HG03159 (cell line): Measurements from ENCODE around the gene MICALL2.

ENCODE experiments used
- ATAC-seq: cut with Tn5 transposase; IDR thresholded peaks from one replicate; pipeline ENCODE4 v1.9.1; 2021; ENCODE audit warnings: mild to moderate bottlenecking, moderate library complexity; ENCODE audit not compliant: unreplicated experiment

MICALL2 gene

GRCh38 chr7:1458683-1459511 is at the start of gene MICALL2:
TSS of gene MICALL2 (minus strand) at chr7:1459470. CDS start at chr7:1459326, 144 bp downstream.
- peak; percentile 19 for ATAC-seq

DNA sequence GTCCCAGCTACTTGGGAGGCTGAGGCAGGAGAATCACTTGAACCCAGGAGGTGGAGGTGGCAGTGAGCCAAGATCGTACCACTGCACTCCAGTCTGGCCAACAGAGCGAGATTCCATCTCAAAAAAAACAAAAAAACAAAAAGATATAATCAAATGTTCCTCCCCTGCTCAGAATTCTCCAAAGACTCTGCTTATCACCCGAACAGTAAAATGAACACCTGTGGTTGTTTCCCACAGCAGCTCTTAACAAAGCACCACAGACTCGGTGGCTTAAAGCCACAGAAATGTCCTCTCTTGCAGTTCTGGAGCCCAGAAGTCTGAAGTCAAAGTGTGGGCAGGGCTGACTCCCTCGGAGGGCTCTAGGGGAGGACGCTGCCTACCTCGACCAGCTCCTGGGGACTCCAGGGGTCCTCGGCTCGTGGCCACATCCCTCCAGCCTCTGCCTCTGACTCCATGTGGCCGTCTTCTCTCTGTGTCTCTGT is 49.0 kb upstream of the MICALL2 start:
- no peak for ATAC-seq

- ATAC-seq, result no peak
Measured at GRCh38 chr7:1505731-1506550, 46.7 kb upstream of the MICALL2 start.

GRCh38 chr7:1503816-1504775 is 44.8 kb upstream of the MICALL2 start, which contains the start of gene INTS1:
TSS of gene INTS1 (minus strand) at chr7:1504389. CDS start at chr7:1503960, 429 bp downstream.
- peak; percentile 80 for ATAC-seq

DNA sequence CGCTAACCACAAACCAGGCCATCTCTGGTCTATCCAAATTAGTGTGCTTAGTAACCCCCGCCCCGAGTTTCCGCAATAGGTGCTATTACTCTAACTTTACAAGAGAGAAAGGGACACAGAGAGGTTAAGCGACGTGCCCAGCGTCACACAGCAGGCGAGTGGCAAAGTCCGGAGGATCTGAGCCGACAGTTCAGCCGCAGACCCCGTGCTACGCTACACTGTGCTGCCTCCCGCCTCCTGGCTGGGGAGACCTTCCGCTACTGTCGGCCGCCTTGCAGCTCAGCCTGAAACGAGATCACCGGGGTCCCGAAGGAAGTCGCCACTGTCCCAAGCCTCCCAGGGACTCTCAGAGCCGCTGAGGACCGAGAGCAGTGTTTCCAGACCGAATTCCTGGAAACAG is 44.1 kb upstream of the MICALL2 start:
- no peak for ATAC-seq

DNA sequence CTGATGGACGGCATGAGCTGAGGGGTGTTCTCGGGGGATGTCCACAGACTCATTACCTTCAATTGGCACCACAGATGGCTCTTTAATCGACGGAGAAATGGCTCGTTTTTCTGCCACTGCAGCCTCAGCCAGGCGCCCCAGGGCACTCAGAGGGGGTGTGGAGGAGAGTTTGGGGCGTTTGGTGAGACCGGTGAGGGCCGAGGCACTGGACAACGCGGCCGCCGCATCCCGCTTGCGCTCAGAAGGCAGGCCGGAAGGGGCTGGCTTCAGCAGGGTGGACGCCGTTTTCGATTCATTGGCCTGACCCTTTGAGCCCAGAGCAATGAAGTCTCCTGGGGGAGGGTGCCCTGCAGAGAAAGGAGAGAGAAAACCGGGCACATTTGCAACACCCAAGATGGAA is 43.6 kb upstream of the MICALL2 start:
- ATAC-seq, result no peak

- ATAC-seq, result no peak
Measured at GRCh38 chr7:1501487-1502270, 42.4 kb upstream of the MICALL2 start.

DNA sequence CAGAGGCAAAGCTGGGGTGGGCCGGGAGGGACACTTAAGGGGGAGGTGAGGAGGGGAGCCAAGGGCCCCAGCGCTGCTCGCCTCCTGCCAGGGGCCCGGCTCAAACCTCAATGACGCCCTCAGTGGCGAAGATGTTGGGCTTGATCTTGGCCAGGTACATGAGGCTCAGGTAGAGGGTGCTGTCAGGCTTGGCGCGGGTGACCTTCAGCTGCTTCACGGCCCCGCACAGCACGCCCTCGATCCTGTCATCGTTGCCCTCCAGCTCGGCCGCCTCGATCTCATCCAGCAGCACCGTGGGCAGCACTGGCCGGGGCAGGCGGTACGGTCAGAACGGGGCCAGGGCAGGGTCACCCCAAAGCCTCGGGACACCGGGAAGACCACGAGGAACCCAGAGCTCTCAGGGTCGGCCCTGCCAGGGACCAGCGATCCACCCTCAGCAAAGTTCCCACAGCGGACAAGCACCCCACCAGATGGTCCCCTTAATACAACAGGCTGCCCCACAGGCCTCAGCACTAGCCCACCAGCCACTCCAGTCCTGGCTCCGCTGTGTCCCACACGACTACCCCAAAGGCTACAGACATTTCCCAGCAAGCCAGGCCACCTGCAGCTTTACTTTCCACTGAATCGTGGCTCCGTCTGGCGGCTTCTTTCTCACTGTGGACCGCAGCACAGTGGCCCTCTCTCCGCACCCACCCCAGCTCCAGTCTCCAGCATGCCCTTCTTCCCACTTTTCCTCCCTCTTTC is 41.0 kb upstream of the MICALL2 start:
- ATAC-seq, result no peak

DNA sequence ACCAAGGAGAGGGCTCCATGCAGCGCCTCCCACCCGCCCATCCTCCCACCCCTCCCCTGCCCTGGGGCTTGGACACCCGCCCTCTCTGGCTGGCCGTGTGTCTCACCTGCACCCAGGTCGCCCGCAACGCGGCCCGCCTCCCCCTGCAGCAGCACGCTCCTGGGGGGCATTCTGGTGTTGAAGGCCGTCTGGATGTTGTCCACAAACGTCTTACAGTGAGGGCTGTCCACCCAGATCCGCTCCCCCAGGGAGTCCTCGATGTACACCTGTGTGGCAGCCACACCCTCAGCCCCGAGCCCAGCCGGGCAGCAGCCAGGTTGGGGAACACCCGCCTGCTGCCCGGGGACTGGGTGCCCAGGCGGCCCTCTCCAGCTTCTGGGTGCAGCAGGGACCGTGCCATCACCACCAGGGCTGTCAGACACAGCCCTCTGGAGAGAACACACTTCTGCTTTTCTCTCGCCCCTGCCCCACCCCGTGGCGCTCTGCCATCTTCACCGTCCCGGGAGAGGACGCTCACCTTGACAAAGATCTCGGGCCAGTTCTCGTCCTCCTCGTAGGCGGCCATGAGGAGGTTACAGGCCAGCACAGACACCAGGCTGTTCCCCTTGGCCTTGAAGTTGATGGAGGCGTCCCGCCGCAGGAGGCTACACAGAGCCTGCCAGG is 40.2 kb upstream of the MICALL2 start:
- no peak for ATAC-seq

GRCh38 chr7:1498370-1499305 is 39.4 kb upstream of the MICALL2 start:
- ATAC-seq, result no peak

DNA sequence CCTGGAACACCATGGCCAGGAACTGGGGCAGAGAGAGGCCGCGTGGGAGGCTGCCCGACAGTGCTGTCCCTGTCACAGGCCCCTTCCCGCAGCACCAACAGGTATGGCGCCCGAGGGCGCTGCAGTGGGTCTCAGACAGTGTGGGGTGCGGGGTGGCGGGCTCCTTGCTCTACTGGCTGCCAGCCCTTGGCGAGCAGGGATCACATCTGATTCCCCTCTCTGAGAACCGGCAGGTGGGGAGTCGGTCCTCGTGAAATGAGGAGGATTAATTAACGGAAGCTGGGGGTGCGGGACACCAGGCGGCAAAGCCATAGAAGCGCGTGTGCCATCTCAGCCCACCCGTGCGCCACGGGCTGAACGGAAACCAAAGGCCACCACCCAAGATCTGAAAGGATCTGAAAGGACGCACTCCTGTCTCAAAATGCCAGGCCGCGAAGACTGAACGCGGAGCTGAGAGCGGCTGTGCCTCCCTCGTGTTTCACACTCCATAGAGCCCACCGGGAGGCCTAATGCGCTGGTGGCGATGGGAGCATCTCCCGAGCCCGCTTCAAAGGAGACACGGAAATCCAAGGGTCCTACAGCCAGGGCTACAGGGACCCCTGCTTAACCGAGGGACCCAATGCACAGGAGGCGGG is 38.1 kb upstream of the MICALL2 start:
- ATAC-seq, result no peak

- ATAC-seq, result no peak
Measured at GRCh38 chr7:1496531-1497292, 37.4 kb upstream of the MICALL2 start.

DNA sequence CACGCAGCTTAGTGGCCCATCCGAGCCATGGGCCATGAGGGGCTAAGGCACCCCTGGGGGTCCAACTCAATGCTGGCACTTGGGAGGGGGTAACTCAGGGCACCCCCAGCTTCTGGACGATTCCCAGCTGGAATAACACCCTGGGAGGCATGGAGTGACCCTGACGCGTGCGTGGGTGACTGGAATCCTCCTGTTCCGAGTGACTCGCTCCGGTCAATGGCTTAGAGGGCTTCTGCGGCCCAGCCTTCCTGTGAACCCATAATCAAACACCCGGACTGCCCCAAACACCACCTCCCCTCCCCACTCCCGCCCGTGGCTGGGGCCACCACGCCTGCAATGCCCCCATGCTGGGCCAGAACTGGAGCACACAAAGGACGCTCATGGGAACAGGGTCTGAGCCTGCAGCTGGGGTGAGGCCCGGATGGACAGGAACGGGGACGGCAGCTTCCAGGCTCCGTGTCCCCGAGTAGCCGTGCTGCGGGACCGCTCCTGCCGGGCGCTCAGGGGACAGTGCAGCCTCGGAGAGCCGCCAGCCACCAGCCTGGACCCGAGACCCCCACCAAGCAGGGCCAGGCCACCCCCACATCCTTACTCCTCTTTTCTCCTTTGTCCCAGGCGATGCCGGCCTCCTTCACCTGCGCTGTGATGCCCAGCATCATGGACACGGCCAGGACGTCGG is 36.4 kb upstream of the MICALL2 start:
- ATAC-seq, result no peak

- ATAC-seq, result no peak
Measured at GRCh38 chr7:1494866-1495563, 35.7 kb upstream of the MICALL2 start.

- ATAC-seq, result no peak
Measured at GRCh38 chr7:1494447-1494846, 35.2 kb upstream of the MICALL2 start.
